Mesenteric fat pad (tissue), 1 donor: ENCODE measurements around the gene PYM1. TPM values are rescaled to one million over a fixed set of nuclear protein-coding genes. Genes with fewer than 3 reads are reported as not detected.
"Not testable (repeated sequence)": the region's sequence is repeated elsewhere in the genome, so short reads cannot be mapped to it uniquely, and the experiment has no call there.

Source experiments
- DNase-seq: peaks from one replicate; pipeline ENCODE4 v3.0.0-alpha.2; 2020; ENCODE audit warnings: low spot score
- total RNA-seq: library from RNA; stranded (reverse); fragmentation: NEBNext Ultra II Directional; extraction: Animal tissue kit (Norgen Biotek cat#: 25700); gene quantifications from one replicate; pipeline ENCODE4 v1.2.1, GENCODE V29; 2021
- donor health status: DM: yes; HTN: yes; CAD: no.

Gene PYM1
- total RNA-seq, 1 donor from 2014 or later: 30.5 TPM

DNA sequence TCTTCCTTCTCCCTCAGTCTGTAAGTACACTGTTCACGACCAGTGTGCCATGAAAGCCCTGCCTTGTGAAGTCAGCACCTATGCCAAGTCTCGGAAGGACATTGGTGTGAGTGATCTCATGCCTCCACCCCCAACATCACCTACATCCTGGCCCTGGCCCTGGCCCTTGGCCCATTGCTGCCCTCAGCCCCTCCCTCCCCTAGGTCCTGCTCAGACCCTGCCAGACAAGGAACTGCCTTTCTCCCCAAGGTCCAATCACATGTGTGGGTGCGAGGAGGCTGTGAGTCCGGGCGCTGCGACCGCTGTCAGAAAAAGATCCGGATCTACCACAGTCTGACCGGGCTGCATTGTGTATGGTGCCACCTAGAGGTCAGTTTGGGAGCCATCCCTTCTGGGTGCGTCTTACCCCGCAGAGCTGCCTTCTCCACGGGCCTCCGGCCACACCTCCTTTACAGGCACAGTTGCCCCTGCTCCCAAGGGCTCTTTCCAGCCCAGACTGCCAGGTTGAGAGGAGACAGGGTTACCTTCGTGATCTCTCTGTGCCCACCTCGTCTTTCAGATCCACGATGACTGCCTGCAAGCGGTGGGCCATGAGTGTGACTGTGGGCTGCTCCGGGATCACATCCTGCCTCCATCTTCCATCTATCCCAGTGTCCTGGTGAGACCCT is 12.5 kb upstream of the PYM1 start:
- peak; percentile 93 for DNase-seq

DNA sequence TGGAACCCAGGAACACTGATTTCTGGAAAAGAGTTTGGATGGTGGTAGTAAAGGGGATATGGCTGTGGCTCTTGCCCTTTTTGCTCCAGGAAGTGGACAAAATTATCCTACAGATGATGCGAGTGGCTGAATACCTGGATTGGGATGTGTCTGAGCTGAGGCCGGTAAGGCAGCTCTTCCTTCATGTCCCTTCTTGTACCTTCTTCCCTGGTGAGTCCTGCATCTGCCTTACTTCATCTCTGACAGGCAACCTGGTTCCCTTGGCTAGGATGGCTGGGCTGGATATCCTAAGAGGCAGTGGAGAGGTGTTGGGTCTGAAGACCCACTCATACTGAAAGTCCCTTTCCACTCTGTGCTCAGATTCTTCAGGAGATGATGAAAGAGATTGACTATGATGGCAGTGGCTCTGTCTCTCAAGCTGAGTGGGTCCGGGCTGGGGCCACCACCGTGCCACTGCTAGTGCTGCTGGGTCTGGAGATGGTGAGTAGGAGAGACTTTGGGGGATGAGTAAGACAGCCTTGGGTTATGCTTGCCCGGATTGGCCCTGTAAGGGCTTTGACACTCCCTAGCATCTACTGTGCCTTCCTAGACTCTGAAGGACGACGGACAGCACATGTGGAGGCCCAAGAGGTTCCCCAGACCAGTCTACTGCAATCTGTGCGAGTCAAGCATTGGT is 11.3 kb upstream of the PYM1 start:
- DNase-seq: no peak

DNA sequence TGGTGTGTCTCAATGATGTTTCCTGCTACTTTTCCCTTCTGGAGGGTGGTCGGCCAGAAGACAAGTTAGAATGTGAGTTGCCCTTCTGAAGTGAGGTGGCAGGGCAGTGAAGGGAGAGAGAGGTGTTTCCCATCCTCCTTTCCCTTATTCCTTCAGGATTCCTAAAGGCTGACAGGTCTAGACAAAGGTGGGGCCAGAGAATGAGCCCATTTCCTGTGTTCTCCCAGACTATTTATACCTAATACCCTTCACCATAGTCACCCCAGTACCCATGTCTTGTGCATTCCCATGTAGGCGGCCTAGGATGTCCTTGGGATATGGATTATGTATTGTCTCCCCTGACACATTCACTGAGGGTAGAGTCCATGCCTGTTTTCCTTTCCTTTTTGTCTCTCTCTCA is 10.3 kb upstream of the PYM1 start:
- no peak for DNase-seq

DNA sequence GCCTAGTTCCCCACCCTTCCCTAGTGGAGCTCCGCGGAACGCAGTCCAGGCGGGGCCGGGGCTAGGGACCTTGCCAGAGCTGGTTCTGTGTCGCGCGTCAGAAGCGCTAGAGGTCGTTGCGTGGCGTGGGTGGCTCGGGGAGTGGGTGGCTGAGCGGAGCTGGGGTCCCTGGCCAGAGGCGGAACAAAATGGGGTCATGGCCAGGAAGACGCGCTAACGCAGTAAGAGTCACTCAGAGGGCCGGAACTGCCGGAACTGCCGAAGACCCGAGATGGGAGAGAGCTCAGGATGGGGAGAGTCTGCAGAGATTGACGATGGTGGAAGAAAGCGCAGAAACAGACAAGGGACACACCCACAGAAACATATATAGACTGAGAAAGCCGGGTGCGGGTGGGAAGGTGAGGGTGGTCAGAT is 8.1 kb upstream of the PYM1 start:
- DNase-seq: no peak

DNA sequence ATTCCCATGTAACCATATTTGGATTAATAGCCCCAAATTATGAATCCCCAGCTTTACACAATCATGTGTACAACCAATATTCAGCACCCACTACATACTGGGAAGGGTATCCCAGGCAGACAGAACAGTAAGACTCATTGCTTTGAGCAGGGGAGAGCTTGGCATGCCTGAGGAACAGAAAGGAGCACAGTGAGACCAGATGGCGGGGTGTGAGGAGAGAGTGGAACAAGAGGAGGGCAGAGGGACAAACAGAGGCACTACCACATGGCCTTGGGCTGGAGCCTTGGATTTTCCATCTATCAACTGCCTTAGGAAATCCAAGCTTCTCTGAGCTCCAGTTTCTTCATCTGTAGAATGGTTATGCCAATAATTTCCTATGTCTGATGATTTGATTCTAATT is 7.1 kb upstream of the PYM1 start:
- no peak for DNase-seq

DNA sequence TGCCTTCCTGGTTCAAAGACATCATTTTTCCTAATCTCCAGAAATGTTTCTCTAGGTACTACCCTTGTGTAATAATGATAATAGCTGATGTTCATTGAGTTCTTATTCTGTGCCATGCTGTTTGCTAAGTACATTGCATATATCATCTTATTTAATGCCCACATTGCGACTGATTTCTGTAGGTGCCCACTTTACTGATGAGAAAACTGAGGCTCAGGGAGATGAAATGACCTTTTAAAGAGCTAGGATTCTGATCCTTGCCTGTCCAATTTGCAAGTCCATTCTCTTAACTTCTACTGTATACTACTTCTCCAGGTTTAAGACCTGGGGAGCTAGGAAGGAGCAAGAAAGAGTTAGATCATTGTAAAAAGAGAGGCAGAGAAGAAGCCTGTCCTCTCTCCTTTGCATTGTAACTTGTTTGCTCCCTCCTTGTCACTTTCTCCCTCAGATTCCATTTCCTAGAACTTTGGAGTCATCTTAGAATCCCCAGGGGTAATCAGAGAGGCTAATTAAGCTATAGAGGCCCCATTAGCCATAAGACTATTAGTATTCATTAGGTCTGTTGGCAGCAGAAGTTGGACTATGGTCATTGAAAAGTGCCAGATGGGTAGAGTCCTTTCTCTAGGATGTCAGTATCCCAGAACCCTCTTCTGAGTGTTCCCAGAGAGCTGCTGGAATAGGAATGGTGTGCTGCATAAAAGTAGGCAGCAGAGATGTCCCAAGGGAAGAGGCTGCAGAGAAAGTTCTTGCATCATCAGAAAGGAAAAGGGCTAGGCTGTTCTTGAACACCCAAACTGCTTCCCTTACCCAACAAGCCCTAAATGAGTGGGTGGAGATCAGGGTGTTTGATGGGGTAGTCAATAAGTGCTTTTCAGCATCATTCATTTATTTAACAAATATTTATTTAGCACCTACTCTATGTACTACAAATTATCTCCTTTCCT is 6.4 kb upstream of the PYM1 start:
- no peak for DNase-seq

DNA sequence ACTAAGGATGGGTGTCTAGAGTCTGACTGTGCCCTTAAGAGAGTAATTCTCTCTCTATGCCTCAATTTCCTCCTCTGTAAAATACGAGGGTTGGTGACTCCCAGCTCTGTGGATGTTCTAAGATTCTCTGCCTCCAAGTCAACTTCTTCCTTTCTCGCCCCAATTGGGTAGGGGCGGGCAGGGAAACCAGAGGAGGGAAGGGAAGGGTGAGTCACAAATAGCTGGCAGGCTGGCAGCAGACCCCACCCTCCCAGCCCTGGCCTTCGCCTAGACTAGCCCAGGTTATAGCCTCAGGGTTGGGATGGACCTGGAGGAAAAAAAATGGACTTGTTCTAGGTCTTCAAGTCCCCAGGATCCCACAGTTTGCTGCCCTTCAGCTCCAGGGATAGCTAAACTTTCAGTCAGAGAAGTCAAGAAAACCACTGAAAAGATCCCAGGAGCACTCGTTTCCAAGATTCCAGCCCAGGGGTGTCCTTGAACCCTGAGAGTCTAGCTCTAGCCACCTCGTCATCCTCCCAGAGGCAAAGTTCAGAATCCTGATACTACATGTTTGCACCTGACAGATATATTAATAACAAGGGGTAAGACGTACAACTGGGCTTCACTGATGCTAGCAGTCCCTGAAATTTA is 5.6 kb upstream of the PYM1 start:
- DNase-seq: no peak

DNA sequence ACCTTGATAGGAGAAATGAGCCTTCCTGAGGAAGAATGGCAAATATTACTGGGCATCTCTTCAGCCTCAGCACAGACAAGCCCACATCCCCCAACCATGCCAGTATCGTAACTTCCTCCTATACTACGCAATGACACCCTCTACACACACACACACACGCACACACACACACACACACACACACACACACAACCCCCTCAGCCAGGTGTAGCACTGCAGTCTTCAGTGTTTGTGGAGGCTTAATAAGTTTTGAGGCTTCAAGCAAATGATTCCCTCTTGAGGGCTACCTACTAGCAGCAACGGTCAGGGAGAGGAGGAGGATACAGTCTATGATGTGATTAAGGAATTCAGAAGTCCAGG is 4.8 kb upstream of the PYM1 start:
- no peak for DNase-seq

DNA sequence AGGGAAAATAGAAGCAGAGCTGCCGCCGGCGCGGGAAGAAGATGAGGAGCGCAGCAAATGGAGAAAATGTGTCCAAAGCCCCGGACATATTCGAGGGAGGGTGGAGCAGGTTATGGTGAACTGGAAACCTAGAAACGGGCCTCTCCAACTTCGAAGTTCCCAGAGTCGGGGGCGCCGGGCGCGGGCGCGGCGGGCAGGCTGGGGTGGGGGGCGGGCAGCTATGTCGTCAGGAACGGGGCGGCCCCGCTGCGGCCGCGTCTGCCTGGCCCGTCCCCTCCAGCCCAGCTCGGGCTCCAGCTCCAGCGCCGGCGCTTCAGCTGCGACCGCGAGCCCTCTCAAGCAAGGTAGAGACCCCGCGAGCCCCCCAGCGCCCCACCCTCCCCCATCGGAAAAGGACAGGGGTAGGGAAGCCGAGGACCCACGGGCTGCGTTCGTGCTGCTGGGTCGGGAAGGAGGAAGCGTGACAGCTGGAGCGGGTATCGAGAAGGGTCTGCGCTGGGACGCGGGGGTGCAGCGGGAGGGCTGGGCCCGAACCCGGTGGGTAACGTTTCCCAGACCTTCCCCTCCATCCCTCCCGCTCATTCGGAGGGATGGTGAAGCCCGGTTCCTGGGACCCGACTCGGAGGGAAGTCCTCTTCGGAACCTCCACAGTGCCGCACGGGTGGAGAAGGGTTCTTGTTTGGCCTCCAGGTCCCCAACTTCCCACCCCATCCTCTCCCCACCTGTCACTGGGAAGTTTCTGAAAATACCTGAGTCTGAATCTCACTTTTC is 4.3 kb upstream of the PYM1 start:
- DNase-seq: peak; percentile 92

DNA sequence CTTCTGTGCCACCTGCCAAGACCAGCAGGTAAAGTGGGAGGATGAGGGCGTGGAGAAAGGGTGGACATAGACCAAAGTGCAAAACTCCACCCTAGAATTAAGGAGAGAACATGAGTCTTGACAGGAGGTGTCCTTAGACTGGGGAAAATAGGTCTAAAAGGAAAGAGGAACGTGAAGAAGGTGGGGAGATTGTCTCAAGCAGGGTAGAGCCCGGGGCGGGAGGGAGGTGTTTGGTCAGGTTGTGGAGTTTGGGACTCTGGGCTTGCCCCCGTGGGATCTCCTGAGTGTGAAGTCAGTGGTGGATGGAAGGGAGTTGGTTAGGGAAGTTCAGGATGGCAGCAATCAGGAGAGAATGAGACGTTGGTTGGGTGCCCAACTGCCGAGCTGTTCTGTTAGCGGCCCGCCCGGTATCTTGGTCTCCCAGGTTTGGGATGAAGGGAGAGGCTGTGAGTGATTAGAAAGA is 3.7 kb upstream of the PYM1 start:
- no peak for DNase-seq

DNA sequence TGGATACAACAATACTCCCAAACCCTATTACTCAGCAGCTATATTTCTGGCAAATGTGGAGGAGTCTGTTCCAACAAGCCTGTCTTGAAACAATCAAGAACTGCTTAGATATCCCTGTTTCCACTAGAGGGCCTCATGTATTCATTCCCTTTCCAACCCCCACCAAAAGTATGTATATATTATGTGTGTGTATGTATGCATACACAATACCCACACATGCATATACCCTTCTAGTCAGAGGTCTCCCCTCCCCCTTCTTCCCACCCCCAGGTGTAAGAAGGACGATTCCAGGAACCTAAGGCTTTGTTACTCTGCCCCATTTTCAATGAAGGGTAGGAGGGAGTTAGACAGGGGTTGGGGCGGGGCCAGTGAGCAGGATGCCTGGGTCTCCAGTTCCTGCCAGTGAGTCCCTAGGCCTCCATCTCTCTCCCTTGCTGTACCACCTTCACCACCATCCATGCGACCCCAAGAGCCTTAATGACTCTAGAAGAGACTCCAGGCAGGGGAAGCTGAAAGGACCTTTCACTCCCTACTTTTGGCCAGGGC is 3.1 kb upstream of the PYM1 start, which contains the start of gene DGKA:
Gene DGKA, plus strand, starts transcription at position 392 of the 546 bp plus-strand sequence. CDS start 5,342 bp downstream, outside the sequence.
- no peak for DNase-seq

DNA sequence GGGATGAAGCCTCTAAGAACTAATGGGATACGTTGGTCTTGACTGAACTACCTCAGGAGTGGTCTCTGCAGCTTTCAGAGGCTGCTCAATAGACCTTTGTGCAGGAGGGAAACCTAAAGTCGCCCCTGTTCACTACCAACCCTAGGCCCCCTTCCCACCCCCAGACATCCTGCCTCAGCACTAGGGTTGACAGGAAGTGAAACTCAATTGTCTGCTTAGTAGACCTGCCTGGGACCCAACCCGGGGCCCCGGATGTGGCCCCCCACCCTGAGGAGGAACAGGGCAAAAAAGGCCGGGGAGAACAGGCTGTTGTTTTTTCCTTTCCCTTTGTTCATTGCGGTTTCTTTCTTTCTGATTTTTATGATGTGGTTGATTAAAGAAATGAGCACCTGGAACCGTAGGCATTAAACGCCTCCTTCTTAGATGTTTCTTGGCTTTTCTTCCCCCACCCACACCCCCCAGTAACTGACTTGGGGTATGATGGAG is 1.7 kb upstream of the PYM1 start:
- DNase-seq: no peak

DNA sequence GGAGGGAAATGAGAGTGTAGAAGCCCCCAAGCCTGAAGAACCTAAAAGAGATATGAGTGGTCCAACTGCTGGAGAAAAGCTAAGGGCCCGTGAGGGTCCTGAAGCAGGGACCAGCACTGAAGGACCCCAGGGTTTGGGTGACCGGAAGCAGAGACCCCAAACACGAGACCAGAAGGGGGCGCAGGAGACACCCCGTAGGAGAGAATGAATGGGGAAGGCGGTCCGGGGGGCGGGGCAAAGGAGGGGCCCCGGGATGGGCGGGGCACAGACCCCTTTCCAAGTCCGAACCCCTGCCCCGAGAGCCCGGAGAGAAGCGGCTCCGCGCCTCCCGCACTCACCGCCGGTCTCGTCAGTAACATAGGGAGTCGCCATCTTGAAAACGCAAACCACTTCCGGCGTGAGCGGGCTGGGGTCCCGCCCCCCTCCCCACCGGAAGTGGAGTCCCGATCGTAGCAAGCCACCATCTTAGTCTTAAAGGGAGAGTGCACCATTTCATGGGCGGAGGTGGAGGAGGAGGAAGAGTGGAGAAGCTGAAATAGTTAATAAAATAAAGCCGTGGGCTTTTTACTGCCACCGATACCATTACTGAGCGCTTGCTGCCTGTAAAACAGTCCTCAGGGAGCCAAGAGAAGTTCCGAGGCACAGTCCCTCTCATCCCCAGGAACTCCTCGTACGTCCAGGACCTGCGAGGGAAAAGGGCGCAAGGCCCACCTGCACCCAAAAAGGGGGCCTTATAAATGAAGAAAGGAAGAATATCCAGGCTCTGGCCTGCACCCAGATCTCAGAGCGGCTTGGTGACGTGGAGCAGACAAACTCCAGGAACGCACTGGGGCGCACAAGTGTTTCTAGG is 731 bp downstream of the PYM1 start:
- DNase-seq: peak; percentile 95

DNA sequence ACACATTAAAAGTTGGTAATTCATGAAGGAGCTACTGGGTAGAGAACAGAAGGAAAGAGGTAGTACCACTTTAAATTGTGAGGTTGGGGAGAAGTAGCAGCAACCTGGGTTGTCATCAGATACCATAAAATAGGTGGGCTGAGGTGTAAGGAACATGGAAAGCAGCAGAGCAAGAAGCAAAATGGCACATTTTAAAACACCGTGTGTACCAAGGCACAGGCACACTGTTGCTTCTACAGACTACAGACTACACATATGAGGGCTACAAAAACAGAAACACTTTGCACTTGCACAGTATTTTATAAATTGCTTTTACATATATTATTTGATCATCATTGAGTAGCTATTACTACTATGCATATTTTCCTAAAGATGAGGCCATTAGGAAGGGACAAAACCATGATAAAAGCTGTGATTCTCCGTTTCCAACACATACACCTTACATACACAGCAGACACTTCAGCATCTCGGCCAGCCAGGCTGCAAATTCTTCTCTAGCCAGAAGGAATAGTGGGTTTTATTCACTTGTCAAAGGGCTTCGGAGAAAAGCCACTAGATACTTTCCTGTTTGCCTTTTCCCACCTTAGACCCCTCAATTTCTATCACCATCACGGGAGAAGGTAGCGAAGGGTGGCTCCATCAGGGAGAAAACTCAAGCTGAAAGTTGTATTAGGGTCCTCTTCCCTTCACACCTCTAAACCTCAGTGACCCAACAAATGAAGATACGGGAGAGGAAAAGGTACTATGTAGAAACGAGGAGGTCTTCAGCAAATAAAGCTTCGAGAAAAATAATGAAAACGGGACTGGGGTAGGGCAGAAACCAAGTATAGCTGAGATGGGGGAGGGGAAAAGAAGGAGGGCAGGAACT is 1.6 kb downstream of the PYM1 start:
- DNase-seq: no peak

DNA sequence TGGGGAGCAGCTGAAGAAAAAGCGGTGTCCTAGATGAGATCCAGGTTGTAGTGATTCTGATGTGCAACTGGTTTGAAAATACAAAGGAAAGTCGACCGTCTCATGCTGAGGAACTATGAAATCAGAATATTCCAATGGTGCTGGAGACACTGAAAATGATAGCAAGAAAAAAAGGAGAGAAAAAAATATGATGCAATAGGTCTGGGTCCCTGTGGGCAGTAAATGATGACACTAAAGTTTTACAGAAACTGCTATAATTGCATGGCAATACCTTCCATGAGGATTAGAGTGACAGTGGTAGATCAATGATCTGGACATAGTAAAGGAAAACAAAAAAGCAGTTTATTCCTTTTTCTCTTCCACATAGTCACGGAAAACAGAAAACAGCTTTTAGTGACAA is 2.3 kb downstream of the PYM1 start:
- DNase-seq: no peak

DNA sequence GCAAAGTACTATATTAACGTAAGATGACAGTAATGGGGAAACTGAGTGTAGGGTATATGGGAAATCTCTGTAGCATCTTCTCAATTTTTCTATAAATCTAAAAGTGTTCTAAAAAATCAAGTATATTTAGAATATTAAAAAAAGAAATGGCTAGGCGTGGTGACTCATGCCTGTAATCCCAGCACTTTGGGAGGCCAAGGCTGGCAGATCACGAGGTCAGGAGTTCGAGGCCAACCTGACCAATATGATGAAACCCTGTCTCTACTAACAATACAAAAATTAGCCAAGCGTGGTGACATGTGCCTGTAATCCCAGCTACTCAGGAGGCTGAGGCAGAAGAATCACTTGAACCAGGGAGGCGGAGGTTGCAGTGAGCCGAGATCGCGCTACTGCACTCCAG is 4.0 kb downstream of the PYM1 start:
- not testable (repeated sequence) for DNase-seq

DNA sequence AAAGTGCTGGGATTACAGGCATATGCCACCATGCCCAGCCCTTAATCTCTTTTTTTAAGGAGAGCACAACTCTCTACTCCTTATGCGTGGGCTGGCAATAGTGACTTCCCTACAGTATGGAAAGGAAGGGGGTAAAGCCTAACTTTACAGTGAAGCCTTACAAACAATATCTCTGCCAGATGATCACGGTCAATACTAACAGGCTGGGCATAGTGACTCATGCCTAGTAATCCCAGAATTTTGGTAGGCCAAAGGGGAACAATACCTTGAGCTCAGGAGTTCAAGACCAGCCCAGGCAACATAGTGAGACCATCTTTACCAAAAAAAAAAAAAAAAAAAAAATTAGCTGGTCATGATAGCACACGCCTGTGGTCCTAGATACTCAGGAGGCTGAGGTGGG is 5.6 kb downstream of the PYM1 start:
- DNase-seq: no peak

DNA sequence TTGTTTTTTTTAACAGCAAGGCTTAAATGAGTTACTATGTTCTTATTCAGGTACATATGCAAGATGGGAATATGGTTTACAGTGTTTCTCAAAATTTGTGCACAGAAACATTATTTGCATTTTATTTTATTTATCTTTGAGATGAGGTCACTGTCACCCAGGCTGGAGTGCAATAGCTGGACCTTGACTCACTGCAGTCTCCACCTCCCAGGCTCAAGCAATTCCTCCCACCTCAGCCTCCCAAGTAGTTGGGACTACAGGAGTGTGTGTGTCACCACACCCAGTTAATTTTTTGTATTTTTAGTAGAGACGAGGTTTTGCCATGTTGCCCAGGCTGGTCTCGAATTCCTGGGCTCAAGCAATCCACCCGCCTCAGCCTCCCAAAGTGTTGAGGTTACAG is 8.7 kb downstream of the PYM1 start:
- DNase-seq: not testable (repeated sequence)
